ENCODE measurements around the gene NUAK2. TPM values are rescaled to one million over a fixed set of nuclear protein-coding genes. Genes with fewer than 3 reads are reported as not detected.
A peak's percentile ranks its signal among the peaks of the same experiment; 100 is the strongest.

Gene NUAK2
- total RNA-seq, 1 experiment from 2014 or later: 2.2 TPM

DNA sequence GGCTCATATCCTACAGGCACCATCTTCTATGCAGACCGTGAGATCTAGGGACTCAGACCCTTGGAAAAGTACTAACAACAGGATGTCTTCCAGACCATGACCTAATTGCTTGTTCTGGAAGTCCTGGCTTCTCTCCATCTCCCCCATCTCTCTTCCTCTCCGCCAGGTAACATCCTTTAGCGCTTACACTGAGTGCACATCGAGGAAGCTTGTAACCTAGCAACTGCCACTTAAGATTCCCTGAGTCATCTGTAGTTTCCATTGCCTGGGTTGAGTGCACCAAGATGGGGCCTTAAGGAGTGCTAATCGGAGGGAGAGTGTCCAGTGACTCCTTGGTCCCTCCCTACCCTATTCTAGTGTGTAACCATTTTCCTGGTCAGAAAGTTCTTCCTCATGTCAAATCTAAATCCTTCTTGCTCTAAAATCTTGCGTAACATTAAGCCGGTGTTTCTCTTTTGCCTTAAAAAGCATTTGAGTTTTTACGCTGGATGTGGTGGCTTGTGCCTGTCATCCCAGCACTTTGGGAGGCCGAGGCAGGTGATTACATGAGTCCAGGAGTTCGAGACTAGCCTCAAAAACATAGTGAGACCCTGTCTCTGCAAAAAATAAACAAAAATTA, 25.5 kb upstream of the NUAK2 start:
- peak; percentile 73 for DNase-seq (ENCODE audit: low read depth)

DNA sequence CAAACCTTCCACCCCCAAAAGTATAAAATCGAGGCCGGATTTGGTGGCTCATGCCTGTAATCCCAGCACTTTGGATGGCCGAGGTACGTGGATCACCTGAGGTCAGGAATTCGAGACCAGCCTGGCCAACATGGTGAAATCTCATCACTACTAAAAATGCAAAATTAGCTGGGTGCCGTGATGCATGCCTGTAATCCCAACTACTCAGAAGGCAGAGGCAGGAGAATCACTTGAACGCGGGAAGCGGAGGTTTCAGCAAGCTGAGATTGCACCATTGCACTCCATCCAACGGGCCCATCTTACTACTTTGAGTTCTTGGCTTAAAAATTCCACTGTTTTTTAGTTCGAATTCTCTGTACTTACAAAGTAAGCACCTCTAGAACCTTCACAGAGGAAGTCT, 24.2 kb upstream of the NUAK2 start:
- DNase-seq (ENCODE audit: low read depth): no peak

DNA sequence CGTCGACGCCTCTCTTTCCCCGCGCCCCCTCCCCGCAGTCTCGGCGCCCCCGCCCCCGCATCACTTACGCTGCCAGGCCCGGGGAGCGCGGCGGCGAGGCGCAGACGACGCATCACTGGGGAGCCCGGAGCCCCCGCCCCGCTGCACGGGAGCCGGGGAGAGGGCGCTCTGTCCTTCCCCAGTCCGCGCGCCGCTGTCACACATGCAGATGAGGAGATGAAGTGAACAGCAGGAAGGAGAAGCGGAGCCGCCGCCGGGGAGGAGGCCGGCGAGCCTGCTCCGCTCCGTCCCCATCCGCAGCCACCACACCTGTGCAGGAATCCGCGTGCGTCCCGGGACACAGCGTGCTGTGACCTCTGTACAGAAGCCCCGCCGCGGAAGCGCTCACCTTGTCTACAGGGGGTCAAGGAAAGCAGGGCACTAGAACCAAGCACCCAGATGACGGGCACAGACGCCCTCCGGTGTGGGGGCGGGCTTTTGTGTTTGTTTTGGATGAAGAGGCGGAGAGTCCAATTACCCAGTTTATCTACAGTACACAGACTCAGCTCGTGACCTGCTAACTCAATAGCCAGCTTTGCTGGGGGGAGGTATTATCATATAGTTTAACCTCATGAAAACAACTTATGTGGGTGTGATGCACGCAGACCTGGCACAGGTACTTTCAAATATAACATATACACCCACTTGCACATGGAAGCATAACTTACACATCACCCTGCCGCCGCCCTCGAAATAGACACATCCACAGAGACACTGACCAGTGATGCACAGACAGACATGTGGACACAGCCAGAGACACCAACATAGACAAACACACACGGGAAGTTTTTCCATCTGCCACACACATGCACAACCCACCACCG, 22.8 kb upstream of the NUAK2 start:
- no peak for DNase-seq (ENCODE audit: low read depth)

DNA sequence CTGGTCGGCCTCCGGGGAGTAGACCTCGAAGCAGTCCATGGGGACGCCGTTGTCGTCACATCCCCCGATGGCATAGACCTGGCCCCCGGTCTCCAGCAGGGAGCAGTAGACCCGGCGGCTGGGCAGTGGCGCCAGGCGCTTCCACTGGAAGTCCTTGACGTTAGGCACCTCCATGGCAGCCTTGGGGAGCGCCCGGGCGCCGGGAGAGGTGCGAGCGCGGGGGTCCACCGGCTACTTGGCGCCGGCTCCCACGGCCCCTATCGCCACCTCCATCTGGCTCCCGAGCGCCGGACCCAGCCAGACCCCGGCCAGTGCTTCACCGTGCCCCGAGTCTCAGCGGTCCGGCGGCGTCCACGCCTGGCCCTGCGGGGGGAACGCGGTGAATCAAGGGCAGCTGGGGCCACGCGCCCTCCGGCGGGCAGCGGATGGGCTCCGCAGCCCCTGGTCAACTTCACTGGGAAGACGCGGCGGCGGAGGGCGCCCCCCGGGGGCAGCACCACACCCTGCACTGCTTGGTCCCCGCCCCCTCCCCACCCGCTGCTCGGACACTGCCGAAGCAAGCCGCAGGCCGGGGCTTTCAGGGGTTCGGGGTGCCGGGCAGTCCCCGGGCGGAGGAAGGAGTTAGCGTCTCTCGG, 22.0 kb upstream of the NUAK2 start:
- DNase-seq (ENCODE audit: low read depth): no peak

DNA sequence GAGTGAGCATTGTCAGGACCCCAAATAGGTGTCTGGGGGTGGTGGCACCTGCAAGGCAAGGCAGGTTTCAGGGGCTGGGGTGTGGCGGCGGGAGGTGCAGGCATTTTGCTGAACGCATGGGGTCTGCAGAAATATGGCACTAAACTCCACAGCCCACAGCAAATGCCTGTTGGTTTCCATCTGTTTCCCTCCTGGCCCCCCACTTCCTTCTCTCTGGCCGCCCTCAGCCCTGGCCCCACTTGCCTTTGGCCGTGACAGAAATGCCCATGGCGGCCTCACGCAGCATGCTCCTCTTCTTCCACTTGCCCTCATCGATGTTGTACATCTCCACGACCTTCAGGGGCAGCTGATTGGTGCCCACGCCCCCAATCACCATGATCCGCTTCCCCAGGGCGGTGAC, 21.4 kb upstream of the NUAK2 start:
- DNase-seq (ENCODE audit: low read depth): no peak

DNA sequence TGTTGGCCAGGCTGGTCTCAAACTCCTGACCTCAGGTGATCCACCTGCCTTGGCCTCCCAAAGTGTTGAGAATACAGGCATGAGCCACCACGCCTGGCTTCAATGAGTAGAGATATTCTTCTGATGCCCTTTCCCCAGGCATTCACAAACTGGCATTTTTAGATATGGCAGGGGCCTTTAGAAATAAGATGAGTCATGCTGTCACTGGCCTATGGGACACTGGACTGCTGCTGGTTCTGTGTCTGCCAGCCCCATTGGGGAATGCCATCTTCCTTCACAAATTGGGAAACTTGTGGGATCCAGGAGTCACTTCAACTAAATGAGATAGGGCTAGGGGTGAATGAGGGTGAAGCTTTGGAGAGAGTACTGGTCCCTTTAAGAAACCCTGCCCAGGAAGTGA, 19.1 kb upstream of the NUAK2 start:
- DNase-seq (ENCODE audit: low read depth): no peak

DNA sequence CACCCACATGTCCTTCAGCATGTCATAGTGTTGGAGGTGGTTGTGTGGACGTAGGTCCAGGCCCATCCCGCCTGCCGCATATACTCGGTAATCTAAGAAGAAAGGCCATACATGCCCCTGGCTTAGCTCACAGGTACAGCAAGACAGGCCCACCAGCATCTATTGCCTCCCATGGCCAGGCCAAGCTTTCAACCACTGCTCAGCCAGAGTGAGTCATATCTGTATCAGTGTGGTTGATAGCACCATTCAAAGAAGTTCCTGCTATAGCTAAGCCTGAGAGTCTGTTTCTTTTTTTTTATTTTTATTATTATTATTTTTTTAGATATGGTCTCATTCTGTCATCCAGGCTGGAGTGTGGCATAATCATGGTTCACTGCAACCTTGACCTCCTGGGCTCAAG, 18.2 kb upstream of the NUAK2 start:
- DNase-seq (ENCODE audit: low read depth): no peak

DNA sequence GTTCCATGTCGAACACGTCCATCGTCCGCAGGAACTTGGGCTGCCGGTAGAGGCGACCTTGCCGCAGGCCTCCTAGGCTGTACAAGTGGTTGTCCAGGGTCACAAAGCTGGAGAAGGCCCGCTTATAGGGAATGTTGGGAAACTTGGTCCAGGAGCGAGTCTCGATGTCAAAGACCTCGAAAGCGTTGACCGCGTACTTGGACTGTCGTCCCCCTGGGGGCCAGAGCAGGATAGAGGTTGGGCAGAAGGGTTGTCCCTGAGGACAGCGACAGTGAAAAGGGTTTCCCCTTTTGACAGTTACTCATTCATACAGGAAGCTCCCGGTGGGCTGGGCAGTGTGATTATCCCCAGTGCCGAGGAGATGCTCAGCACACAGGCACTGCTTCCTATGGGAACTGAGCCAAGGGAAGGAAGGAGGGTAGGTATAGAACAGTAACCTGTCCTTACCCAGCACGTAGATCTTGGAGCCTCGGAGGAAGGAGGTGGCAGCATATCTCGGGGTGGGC, 17.7 kb upstream of the NUAK2 start:
- no peak for DNase-seq (ENCODE audit: low read depth)

DNA sequence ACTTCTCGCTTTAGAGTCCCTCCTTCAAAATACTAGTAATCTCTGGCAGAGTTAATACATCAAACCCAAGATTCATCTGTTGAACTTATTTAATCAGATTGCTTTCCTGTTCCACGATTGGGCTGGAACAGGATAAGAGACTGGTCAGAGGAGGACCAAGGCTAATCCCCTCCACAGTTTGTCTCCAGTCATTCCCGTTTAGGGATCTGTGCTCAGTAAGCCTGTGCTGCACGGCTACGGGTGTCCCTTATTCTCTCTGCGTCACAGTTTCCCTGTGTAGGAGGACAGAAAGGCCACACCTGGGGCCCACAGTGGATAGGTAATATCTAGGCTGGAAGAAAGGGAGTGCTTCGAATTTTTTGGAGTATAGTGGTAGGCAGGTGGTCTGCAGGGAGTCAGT, 16.5 kb upstream of the NUAK2 start:
- DNase-seq (ENCODE audit: low read depth): no peak

DNA sequence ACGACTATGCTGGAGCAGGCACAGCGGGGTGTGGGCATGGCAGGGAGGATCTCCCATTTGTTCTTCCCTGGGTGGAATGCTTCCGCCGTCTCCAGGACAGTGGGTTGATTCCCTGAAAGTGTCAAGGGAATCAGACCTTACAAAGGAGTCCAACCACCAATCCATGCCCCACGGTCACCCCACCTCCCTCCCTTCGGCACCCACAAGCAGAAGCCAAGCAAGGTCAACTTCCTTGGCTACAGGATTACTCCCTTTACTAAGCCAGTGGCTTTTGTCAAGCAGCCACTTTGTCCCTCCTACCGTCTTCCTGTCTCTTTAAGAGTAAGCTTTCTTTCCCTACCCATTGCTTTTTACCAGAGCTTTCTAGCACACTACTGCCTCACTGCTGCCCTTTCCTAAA, 15.9 kb upstream of the NUAK2 start:
- DNase-seq (ENCODE audit: low read depth): no peak

DNA sequence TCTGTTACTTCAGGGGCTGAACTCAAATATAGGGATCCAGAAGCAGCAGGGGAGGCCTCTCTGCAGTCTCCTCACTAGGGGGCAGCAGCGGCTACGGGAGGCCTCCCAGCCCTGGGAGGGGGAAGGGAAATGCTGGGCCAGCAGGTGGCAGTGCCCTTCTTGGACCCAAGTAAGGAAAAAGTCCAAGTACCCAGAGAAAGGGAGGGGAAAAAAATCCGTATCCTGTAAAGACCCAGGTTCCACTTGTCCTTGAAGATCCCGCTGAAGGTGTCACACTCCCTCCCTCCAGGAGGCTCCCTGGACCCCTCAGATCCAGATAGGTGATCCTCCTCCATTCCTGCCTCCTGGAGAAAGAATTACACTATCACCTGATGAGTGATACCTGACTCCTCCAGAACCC, 14.1 kb upstream of the NUAK2 start:
- DNase-seq (ENCODE audit: low read depth): peak; percentile 74

DNA sequence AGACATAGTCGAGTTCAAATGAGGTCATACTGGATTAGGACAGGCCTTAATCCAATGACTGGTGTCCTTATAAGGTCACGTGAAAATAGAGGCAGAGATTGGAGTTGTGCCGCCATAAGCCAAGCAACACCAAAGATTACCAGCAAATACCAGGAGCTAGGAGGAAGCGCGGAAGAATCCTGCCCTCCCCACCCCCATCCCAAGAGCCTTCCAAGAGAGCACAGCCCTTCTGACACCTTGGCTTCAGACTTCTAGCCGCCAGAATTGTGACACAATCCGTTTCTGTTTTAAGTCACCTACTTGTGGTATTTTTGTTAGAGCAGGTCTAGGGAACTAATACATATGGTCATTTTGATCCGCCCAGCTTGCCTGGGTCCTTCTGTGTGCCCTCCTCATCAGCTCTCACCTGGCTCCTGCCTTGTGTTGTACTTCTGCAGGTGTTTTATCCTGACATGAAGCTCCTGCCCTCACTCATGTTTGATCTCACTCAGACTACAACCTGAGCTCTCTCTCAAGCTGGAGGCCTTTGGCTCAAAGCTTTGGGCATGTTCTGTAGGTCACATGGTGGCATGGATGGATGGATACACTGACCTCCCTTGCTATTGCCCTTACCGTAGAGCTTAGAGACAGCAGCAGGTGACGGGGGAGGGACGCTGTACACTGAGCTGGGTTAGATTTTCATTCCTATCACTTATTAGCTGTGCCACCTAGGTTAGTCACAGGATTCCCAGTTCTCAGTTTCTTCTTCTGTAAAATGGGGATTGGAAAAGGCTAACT, 10.7 kb upstream of the NUAK2 start:
- DNase-seq (ENCODE audit: low read depth): no peak

DNA sequence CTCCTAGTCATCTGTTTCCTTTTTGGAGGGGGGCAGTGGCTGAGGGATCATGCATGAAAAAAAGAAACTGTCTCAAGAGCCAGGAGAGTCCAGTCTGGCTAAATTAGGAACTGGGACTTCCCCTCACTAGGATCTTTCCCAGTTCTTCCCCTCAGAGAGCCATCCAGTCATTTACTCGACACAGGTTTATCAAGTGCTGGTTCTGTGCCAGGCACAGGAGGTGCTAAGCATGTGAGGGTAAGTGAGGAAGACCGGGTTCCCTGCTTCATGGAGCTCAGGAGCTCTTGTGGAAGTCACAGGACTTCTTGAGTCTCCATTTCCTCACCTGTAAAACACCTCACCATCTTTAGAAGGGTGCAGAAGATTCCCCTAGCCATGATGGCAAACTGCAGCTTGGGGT, 8.6 kb upstream of the NUAK2 start:
- DNase-seq (ENCODE audit: low read depth): no peak

DNA sequence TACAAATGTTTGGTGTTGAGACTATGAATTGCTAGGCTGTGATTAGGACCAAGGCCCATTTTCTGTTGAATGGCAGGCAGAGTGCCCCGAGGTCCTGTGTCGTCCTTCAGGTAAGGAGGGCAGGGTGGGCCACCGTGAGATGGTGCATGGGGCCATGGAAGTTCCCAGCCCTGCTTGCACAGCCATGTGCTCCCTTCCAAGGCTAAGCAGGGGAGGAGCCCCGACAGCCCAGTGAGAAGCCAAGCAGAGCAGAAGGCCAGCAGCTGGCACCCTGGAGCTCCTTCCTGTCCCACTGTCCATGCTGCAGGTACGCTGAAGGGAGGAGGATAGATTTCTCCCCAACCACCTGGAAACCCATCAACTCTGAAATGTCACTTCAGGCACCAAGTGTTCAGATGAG, 8.2 kb upstream of the NUAK2 start:
- DNase-seq (ENCODE audit: low read depth): no peak

DNA sequence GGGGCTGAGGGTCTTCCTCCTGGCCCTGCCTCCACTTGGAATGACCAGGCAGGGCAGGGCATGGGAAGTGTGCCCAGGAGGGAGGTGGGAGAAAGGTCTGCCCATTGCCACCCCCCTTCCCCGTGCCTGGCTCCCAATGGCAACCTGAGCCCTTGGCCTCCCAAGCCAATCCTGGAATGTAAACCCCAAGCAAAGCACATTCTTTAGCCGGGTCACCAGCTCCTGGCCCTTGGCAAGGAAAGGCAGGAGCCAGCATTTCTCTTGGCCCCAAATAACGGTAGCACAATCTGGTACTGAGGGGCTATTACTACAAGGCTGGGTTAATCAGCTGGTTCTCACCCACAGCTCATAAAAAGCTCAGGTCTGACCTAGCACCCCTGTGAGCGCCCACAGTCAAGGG, 6.9 kb upstream of the NUAK2 start:
- no peak for DNase-seq (ENCODE audit: low read depth)

DNA sequence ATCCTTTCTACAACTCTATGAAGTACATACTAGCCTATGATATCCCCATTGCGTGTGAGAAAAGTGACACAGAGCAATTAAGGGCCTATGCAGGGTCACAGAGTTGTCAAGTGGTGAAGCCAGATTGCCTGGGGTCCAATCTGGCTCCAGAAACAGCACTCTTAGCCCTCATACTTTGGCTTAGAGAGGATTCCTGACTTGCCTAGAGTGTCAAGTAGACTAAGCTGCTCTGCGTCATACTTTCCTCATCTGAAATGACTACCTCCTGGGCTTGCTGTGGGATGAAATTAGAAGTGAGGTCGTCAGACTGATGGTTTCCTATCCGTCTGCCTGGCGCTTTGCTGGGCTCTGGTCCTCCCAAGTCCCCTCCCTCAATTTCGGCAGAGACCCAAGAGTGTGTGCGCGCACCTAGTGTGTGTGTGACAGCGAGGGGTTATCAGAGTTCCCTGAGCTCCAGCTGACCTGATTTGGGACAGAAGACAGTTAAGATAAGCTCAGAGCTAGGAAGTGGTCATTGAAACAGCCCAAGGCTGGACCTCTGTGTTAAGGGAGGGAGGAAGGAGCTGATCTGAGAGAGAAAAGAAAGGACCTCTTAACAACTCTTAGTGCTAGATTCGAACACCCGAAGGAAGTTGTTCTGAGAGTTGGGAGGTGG, 5.4 kb upstream of the NUAK2 start:
- DNase-seq (ENCODE audit: low read depth): peak; percentile 36

DNA sequence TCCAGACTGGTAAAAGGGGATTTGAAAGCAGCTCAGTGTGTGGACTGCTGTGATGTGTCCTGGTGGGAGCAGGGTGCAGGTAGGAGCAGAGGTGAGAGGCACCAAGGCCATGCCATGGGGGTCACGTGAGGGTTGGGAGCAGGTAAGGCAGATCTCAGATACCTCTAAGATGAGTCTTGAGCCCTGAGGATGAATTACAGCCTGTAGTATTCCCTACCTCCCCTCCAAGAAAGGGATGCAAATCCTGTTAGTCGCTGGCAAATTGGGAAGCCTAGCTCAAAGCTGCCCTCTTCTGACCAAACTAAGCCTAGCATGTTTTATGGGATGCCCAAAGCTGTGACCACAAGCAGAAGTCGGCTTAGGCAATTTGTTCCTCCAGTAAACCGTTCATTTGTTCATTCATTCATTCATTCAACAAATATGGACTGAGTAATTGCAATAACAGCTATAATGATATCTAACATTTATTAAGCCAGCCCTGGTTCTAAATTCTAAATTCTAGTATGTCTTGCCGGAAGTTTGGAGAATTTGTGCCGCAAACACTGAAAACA, 3.9 kb upstream of the NUAK2 start:
- DNase-seq (ENCODE audit: low read depth): peak; percentile 78

DNA sequence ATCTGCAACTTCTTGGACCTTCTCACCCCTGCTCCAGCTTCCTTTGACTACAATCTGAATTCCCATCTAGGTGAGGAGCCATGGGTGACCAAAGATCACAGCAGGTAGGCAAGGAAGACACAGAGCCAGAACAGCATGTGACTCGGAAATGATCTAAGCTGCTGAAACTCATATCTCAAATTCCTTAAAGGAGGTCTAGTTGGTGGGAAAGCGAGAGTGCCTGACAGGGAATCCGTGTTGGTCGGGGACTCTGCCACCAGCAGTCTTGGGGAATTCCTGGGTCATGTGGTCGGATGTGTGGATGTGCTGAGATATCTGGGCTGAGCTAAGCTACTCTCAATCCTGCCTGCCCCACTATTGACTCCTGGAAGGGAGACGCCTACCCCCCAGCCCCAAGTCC, 3.2 kb upstream of the NUAK2 start:
- peak; percentile 52 for DNase-seq (ENCODE audit: low read depth)

DNA sequence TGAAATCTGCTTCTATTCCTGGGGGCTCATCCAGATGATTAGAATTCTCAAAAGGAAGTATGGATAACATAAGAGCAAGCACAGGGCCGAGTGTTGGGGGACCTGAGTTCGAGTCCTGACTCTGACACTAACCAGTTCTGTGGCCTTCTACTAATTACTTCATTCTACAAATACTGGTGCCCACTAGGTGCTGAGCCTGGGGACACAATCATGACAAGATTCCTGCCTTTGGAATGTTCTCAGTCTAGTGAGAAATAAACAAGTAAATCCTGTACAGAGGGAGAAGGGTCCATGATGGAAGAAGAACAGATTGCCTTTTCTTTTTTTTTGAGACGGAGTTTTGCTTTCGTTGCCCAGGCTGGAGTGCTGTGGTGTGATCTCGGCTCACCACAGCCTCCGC, 2.2 kb upstream of the NUAK2 start:
- no peak for DNase-seq (ENCODE audit: low read depth)

DNA sequence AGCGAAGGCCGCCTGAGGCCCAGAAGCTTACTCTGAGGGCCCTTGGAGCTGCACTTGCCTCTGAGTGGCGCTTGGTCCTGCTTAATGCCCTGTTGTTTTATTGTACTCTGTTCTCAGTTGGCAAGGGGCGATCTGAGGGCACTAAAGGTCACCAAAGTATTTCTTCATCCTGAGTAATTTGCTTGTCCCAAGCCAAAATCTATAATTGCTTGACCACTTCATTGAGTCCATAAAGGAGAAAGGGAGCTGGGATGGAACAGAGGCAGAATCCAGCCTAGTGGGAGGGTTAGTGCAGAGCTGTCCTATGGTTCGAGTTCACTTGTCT, 376 bp upstream of the NUAK2 start:
- no peak for DNase-seq (ENCODE audit: low read depth)

Data from HT1080 (cell line).